BJ (cell line): Measurements from ENCODE around the gene DOCK3. TPM values are rescaled to one million over a fixed set of nuclear protein-coding genes. Genes with fewer than 3 reads are reported as not detected.

Experiments
- CTCF ChIA-PET: fragments of 350-600 bp; formaldehyde crosslinking; extraction: SDS; loops from one replicate; lab custom pipeline; 2021; ENCODE audit warnings: antibody characterized with exemption, inconsistent platforms; lab: Yijun Ruan, JAX
- POLR2A ChIA-PET: fragments of 300-600 bp; sonication (Branson Sonifier 250); formaldehyde crosslinking; extraction: SDS; loops from one replicate; lab custom pipeline; 2021; ENCODE audit warnings: antibody characterized with exemption; lab: Charles Lee
- DNase-seq: peaks from one replicate; pipeline ENCODE4 v3.0.0-alpha.2; 2011; ENCODE audit warnings: low read depth
- H3K27me3 ChIP-seq: 2 replicates; pipeline ENCODE4 v1.6.0; 2011; ENCODE audit warnings: low read length; ENCODE audit not compliant: control insufficient read depth, insufficient read depth
- H3K36me3 ChIP-seq: 2 replicates; pipeline ENCODE4 v1.5.1; 2011; ENCODE audit warnings: low read length; ENCODE audit not compliant: control insufficient read depth, insufficient read depth
- H3K4me3 ChIP-seq: 2 replicates; pipeline ENCODE4 v1.5.1; 2011; ENCODE audit warnings: low read depth, mild to moderate bottlenecking, control low read depth, low read length
- CTCF ChIP-seq: IDR thresholded peaks from 2 replicates; pipeline ENCODE4 v1.5.1; 2011; ENCODE audit warnings: low read depth, mild to moderate bottlenecking, control low read depth, inconsistent platforms, low read length, moderate library complexity; ENCODE audit not compliant: insufficient read depth
- polyA plus RNA-seq: library from polyadenylated mRNA; depleted of rRNA; stranded (reverse); fragments of >200 nt; gene quantifications from 2 replicates; pipeline ENCODE4 v1.2.3, GENCODE V29; 2011

The DOCK3 gene
- polyA plus RNA-seq, 1 experiment, result 0.09 TPM

- TF ChIP-seq CTCF, result no peak
- no peak for DNase-seq
- ChIA-PET CTCF (interaction anchor here (2.9 kb wide), 1 partner anchor 7 kb away, joined by 15 read pairs; no protein-coding TSS in a partner anchor), POLR2A (no interaction called here)
- no peaks in the 10 kb centered on the region for H3K27me3 ChIP-seq
- no peaks in the 10 kb centered on the region for H3K36me3 ChIP-seq
- no peak overlapping the region for H3K4me3 ChIP-seq
Observed at GRCh38 chr3:50978991-50979667, 304.4 kb downstream of the DOCK3 start.

GRCh38 chr3:50982540-50983325 lies 308.0 kb downstream of the DOCK3 start:
- ChIA-PET CTCF (no interaction called here), POLR2A (no interaction called here)
- no peak overlapping the region for H3K4me3 ChIP-seq
- DNase-seq, result no peak
- TF ChIP-seq CTCF, result no peak
- H3K27me3 ChIP-seq, result no peaks in the 10 kb centered on the region
- H3K36me3 ChIP-seq, result no peaks in the 10 kb centered on the region

GRCh38 chr3:50983887-50984286 lies 309.2 kb downstream of the DOCK3 start:
- no peak for DNase-seq
- CTCF ChIA-PET, result no interaction called here
- TF ChIP-seq CTCF, result no peak
- no peak overlapping the region for H3K4me3 ChIP-seq
- no peaks in the 10 kb centered on the region for H3K36me3 ChIP-seq
- H3K27me3 ChIP-seq, result no peaks in the 10 kb centered on the region
- POLR2A ChIA-PET, result no interaction called here

GRCh38 chr3:50985893-50986292 lies 311.2 kb downstream of the DOCK3 start:
- no peak overlapping the region for H3K4me3 ChIP-seq
- no peak for TF ChIP-seq CTCF
- no peak for DNase-seq
- no peaks in the 10 kb centered on the region for H3K27me3 ChIP-seq
- H3K36me3 ChIP-seq, result no peaks in the 10 kb centered on the region
- ChIA-PET POLR2A (no interaction called here), CTCF (no interaction called here)

GRCh38 chr3:50986726-50987125 lies 312.0 kb downstream of the DOCK3 start:
- CTCF ChIA-PET, result no interaction called here

More at GRCh38 chr3:50986726-50987125, 312.0 kb downstream of the DOCK3 start:
- no peak overlapping the region for H3K4me3 ChIP-seq
- no peak for TF ChIP-seq CTCF
- H3K27me3 ChIP-seq, result no peaks in the 10 kb centered on the region
- no peak for DNase-seq
- POLR2A ChIA-PET, result no interaction called here
- H3K36me3 ChIP-seq, result no peaks in the 10 kb centered on the region
